Measurements from ENCODE around the gene PPP2R5C. TPM values are rescaled to one million over a fixed set of nuclear protein-coding genes. Genes with fewer than 3 reads are reported as not detected.

The PPP2R5C gene
- total RNA-seq, 4 donors from 2014 or later, result 73.7 to 90.5 (median 87.6) TPM

GRCh38 chr14:101882141-101882935 is 120.8 kb downstream of the PPP2R5C start:
- ATAC-seq (ENCODE audit: low FRiP score) (no peak), DNase-seq (ENCODE audit: low spot score) (no peak)
- TF ChIP-seq CTCF (IDR thresholded peaks at IDR 0.05), result no peak

GRCh38 chr14:101884089-101884933 is 122.8 kb downstream of the PPP2R5C start:
- no peak for TF ChIP-seq CTCF (IDR thresholded peaks at IDR 0.05)
- DNase-seq (ENCODE audit: low spot score), result no peak
- no peak for ATAC-seq (ENCODE audit: low FRiP score)

- TF ChIP-seq CTCF (IDR thresholded peaks at IDR 0.05), result no peak
- no peak for DNase-seq (ENCODE audit: low spot score)
- ATAC-seq (ENCODE audit: low FRiP score), result no peak
Observed at GRCh38 chr14:101884934-101885576, 123.5 kb downstream of the PPP2R5C start.

GRCh38 chr14:101887219-101887618 is 125.7 kb downstream of the PPP2R5C start:
- TF ChIP-seq CTCF (IDR thresholded peaks at IDR 0.05), result no peak
- no peak for DNase-seq (ENCODE audit: low spot score)
- ATAC-seq (ENCODE audit: low FRiP score), result no peak

- no peak for ATAC-seq (ENCODE audit: low FRiP score)
- TF ChIP-seq CTCF (IDR thresholded peaks at IDR 0.05), result no peak
- no peak for DNase-seq (ENCODE audit: low spot score)
Observed at GRCh38 chr14:101888182-101888581, 126.7 kb downstream of the PPP2R5C start.

- no peak for TF ChIP-seq CTCF (IDR thresholded peaks at IDR 0.05)
- DNase-seq (ENCODE audit: low spot score) (no peak), ATAC-seq (ENCODE audit: low FRiP score) (no peak)
Observed at GRCh38 chr14:101889366-101889765, 127.9 kb downstream of the PPP2R5C start.

Measured in omental fat pad (tissue), 4 donors.